Measurements from ENCODE around the gene MICALL1.
A peak's percentile ranks its signal among the peaks of the same experiment; 100 is the strongest.

MICALL1 gene

GRCh38 chr22:37926771-37927636 lies 20.9 kb downstream of the MICALL1 start:
- no peak overlapping the region for H3K27ac Mint-ChIP-seq (ENCODE audit: low read depth)
- no peak overlapping the region for H3K4me3 Mint-ChIP-seq
- H3K36me3 Mint-ChIP-seq (ENCODE audit: insufficient read depth): peaks cover 16% of the 10 kb centered on the region
- no peaks in the 10 kb centered on the region for H3K9me3 Mint-ChIP-seq
- DNase-seq (ENCODE audit: low spot score in 2 of 2) (no peak), ATAC-seq (replicated peaks; ENCODE audit: extremely low read depth, poor library complexity, severe bottlenecking) (no peak)
- H3K27me3 Mint-ChIP-seq: no peaks in the 10 kb centered on the region
- no peaks in the 10 kb centered on the region for H3K4me1 Mint-ChIP-seq

GRCh38 chr22:37927637-37927936 lies 21.5 kb downstream of the MICALL1 start:
- Mint-ChIP-seq H3K4me1 (no peaks in the 10 kb centered on the region), H3K27me3 (no peaks in the 10 kb centered on the region), H3K36me3 (ENCODE audit: insufficient read depth) (peaks cover 16% of the 10 kb centered on the region), H3K27ac (ENCODE audit: low read depth) (no peak overlapping the region), H3K4me3 (no peak overlapping the region), H3K9me3 (no peaks in the 10 kb centered on the region)
- no peak for ATAC-seq (replicated peaks; ENCODE audit: extremely low read depth, poor library complexity, severe bottlenecking)
- no peak for DNase-seq (ENCODE audit: low spot score in 2 of 2)

GRCh38 chr22:37929390-37929789 lies 23.3 kb downstream of the MICALL1 start:
- Mint-ChIP-seq H3K27me3 (no peaks in the 10 kb centered on the region), H3K9me3 (no peaks in the 10 kb centered on the region), H3K4me1 (peaks cover 16% of the 10 kb centered on the region), H3K36me3 (ENCODE audit: insufficient read depth) (peaks cover 14% of the 10 kb centered on the region), H3K4me3 (no peak overlapping the region), H3K27ac (ENCODE audit: low read depth) (no peak overlapping the region)
- no peak for DNase-seq (ENCODE audit: low spot score in 2 of 2)
- no peak for ATAC-seq (replicated peaks; ENCODE audit: extremely low read depth, poor library complexity, severe bottlenecking)

GRCh38 chr22:37930270-37930951 lies 24.3 kb downstream of the MICALL1 start:
- Mint-ChIP-seq H3K9me3 (no peaks in the 10 kb centered on the region), H3K36me3 (ENCODE audit: insufficient read depth) (peaks cover 14% of the 10 kb centered on the region), H3K4me3 (no peak overlapping the region), H3K27me3 (no peaks in the 10 kb centered on the region), H3K4me1 (peaks cover 16% of the 10 kb centered on the region), H3K27ac (ENCODE audit: low read depth) (peak overlapping the region; percentile 6)
- DNase-seq (ENCODE audit: low spot score in 2 of 2): no peak
- ATAC-seq (replicated peaks; ENCODE audit: extremely low read depth, poor library complexity, severe bottlenecking): no peak

GRCh38 chr22:37930952-37931440 lies 24.9 kb downstream of the MICALL1 start:
- Mint-ChIP-seq H3K4me3 (no peak overlapping the region), H3K9me3 (no peaks in the 10 kb centered on the region), H3K4me1 (peaks cover 16% of the 10 kb centered on the region), H3K27me3 (no peaks in the 10 kb centered on the region), H3K36me3 (ENCODE audit: insufficient read depth) (peaks cover 14% of the 10 kb centered on the region), H3K27ac (ENCODE audit: low read depth) (no peak overlapping the region)
- no peak for ATAC-seq (replicated peaks; ENCODE audit: extremely low read depth, poor library complexity, severe bottlenecking)
- DNase-seq (ENCODE audit: low spot score in 2 of 2): no peak

GRCh38 chr22:37931893-37932389 lies 25.8 kb downstream of the MICALL1 start:
- H3K27ac Mint-ChIP-seq (ENCODE audit: low read depth): no peak overlapping the region
- no peak for DNase-seq (ENCODE audit: low spot score in 2 of 2)
- no peaks in the 10 kb centered on the region for H3K9me3 Mint-ChIP-seq
- ATAC-seq (replicated peaks; ENCODE audit: extremely low read depth, poor library complexity, severe bottlenecking): no peak
- peaks cover 16% of the 10 kb centered on the region for H3K4me1 Mint-ChIP-seq
- no peak overlapping the region for H3K4me3 Mint-ChIP-seq
- peaks cover 15% of the 10 kb centered on the region for H3K36me3 Mint-ChIP-seq (ENCODE audit: insufficient read depth)
- H3K27me3 Mint-ChIP-seq: no peaks in the 10 kb centered on the region

GRCh38 chr22:37932401-37932800 lies 26.3 kb downstream of the MICALL1 start:
- no peaks in the 10 kb centered on the region for H3K9me3 Mint-ChIP-seq

GRCh38 chr22:37932821-37933578 lies 26.9 kb downstream of the MICALL1 start:
- no peak for ATAC-seq (replicated peaks; ENCODE audit: extremely low read depth, poor library complexity, severe bottlenecking)
- Mint-ChIP-seq H3K27ac (ENCODE audit: low read depth) (no peak overlapping the region), H3K4me3 (no peak overlapping the region)

More at GRCh38 chr22:37932401-37932800, 26.3 kb downstream of the MICALL1 start:
- no peak overlapping the region for H3K27ac Mint-ChIP-seq (ENCODE audit: low read depth)
- H3K4me1 Mint-ChIP-seq: peaks cover 16% of the 10 kb centered on the region
- H3K4me3 Mint-ChIP-seq: no peak overlapping the region
- DNase-seq (ENCODE audit: low spot score in 2 of 2) (no peak), ATAC-seq (replicated peaks; ENCODE audit: extremely low read depth, poor library complexity, severe bottlenecking) (no peak)
- peaks cover 14% of the 10 kb centered on the region for H3K36me3 Mint-ChIP-seq (ENCODE audit: insufficient read depth)
- no peaks in the 10 kb centered on the region for H3K27me3 Mint-ChIP-seq

GRCh38 chr22:37933711-37934376 lies 27.7 kb downstream of the MICALL1 start:
- Mint-ChIP-seq H3K27ac (ENCODE audit: low read depth) (no peak overlapping the region), H3K27me3 (no peaks in the 10 kb centered on the region), H3K36me3 (ENCODE audit: insufficient read depth) (peaks cover 11% of the 10 kb centered on the region), H3K9me3 (no peaks in the 10 kb centered on the region), H3K4me3 (no peak overlapping the region), H3K4me1 (peaks cover 16% of the 10 kb centered on the region)
- ATAC-seq (replicated peaks; ENCODE audit: extremely low read depth, poor library complexity, severe bottlenecking) (peak; percentile 96), DNase-seq (ENCODE audit: low spot score in 2 of 2) (peak; percentile 60 to 64)

More at GRCh38 chr22:37932821-37933578, 26.9 kb downstream of the MICALL1 start:
- peaks cover 16% of the 10 kb centered on the region for H3K36me3 Mint-ChIP-seq (ENCODE audit: insufficient read depth)
- DNase-seq (ENCODE audit: low spot score in 2 of 2): no peak
- H3K27me3 Mint-ChIP-seq: no peaks in the 10 kb centered on the region
- peaks cover 16% of the 10 kb centered on the region for H3K4me1 Mint-ChIP-seq
- H3K9me3 Mint-ChIP-seq: no peaks in the 10 kb centered on the region

- Mint-ChIP-seq H3K9me3 (no peaks in the 10 kb centered on the region), H3K4me3 (no peak overlapping the region), H3K27ac (ENCODE audit: low read depth) (no peak overlapping the region), H3K4me1 (no peaks in the 10 kb centered on the region), H3K36me3 (ENCODE audit: insufficient read depth) (peaks cover 15% of the 10 kb centered on the region), H3K27me3 (no peaks in the 10 kb centered on the region)
- no peak for ATAC-seq (replicated peaks; ENCODE audit: extremely low read depth, poor library complexity, severe bottlenecking)
- DNase-seq (ENCODE audit: low spot score in 2 of 2): no peak
Observed at GRCh38 chr22:37940698-37941376, 34.7 kb downstream of the MICALL1 start.

GRCh38 chr22:37942133-37942532 lies 36.0 kb downstream of the MICALL1 start:
- Mint-ChIP-seq H3K27ac (ENCODE audit: low read depth) (no peak overlapping the region), H3K4me3 (no peak overlapping the region), H3K4me1 (no peaks in the 10 kb centered on the region), H3K36me3 (ENCODE audit: insufficient read depth) (peaks cover 13% of the 10 kb centered on the region), H3K9me3 (no peaks in the 10 kb centered on the region), H3K27me3 (no peaks in the 10 kb centered on the region)
- no peak for ATAC-seq (replicated peaks; ENCODE audit: extremely low read depth, poor library complexity, severe bottlenecking)
- DNase-seq (ENCODE audit: low spot score in 2 of 2): no peak

All from central memory CD8-positive, alpha-beta T cell (primary cell).